Activated naive CD4-positive, alpha-beta T cell treated with anti-CD3 and anti-CD28 coated beads, Interleukin-2, amount 10 ng/mL, durations not matched to agents 7 days and 5 days (primary cell): Measurements from ENCODE around the gene ALG14.

Experiments
- CTCF ChIA-PET: fragments of 350-600 bp; sonication (Branson Sonifier 250); formaldehyde crosslinking; loops from one replicate; lab custom pipeline; 2021; ENCODE audit warnings: antibody characterized with exemption; lab: Charles Lee
- DNase-seq: peaks from one replicate; pipeline ENCODE4 v3.0.0-alpha.2; 2020
- H3K27ac Mint-ChIP-seq: one replicate; pipeline ENCODE4 v1.8.0; 2021; ENCODE audit warnings: mild to moderate bottlenecking, moderate library complexity, mixed read lengths
- H3K27me3 Mint-ChIP-seq: one replicate; pipeline ENCODE4 v1.8.0; 2021; ENCODE audit warnings: mild to moderate bottlenecking, mixed read lengths
- H3K36me3 Mint-ChIP-seq: one replicate; pipeline ENCODE4 v1.8.0; 2021; ENCODE audit warnings: mixed read lengths
- H3K4me1 Mint-ChIP-seq: one replicate; pipeline ENCODE4 v1.8.0; 2021; ENCODE audit warnings: mixed read lengths
- H3K4me3 Mint-ChIP-seq: one replicate; pipeline ENCODE4 v1.8.0; 2021; ENCODE audit warnings: mild to moderate bottlenecking, moderate library complexity, mixed read lengths
- H3K9me3 Mint-ChIP-seq: one replicate; pipeline ENCODE4 v1.8.0; 2021; ENCODE audit warnings: mixed read lengths

ALG14 gene

GRCh38 chr1:94970783-94971182, 102.0 kb downstream of the ALG14 start:
- no peaks in the 10 kb centered on the region for H3K36me3 Mint-ChIP-seq
- no peaks in the 10 kb centered on the region for H3K9me3 Mint-ChIP-seq
- no peak overlapping the region for H3K27ac Mint-ChIP-seq
- CTCF ChIA-PET = no interaction called here
- H3K4me1 Mint-ChIP-seq = no peaks in the 10 kb centered on the region
- H3K27me3 Mint-ChIP-seq = no peaks in the 10 kb centered on the region
- H3K4me3 Mint-ChIP-seq = no peak overlapping the region
- no peak for DNase-seq

GRCh38 chr1:94969137-94969536, 103.6 kb downstream of the ALG14 start:
- Mint-ChIP-seq H3K4me3 (no peak overlapping the region), H3K9me3 (no peaks in the 10 kb centered on the region), H3K4me1 (no peaks in the 10 kb centered on the region), H3K27me3 (no peaks in the 10 kb centered on the region), H3K36me3 (no peaks in the 10 kb centered on the region), H3K27ac (no peak overlapping the region)
- CTCF ChIA-PET = no interaction called here
- no peak for DNase-seq

- H3K36me3 Mint-ChIP-seq = no peaks in the 10 kb centered on the region
- H3K4me3 Mint-ChIP-seq = no peak overlapping the region
- H3K27ac Mint-ChIP-seq = no peak overlapping the region
- peaks cover 21% of the 10 kb centered on the region for H3K4me1 Mint-ChIP-seq
- H3K27me3 Mint-ChIP-seq = no peaks in the 10 kb centered on the region
- CTCF ChIA-PET = no interaction called here
- DNase-seq = no peak
- no peaks in the 10 kb centered on the region for H3K9me3 Mint-ChIP-seq
Observed at GRCh38 chr1:94966033-94966432, 106.7 kb downstream of the ALG14 start.

GRCh38 chr1:94963864-94964263, 108.9 kb downstream of the ALG14 start:
- H3K4me3 Mint-ChIP-seq = no peak overlapping the region
- no peaks in the 10 kb centered on the region for H3K27me3 Mint-ChIP-seq
- no peaks in the 10 kb centered on the region for H3K36me3 Mint-ChIP-seq
- no peaks in the 10 kb centered on the region for H3K9me3 Mint-ChIP-seq
- CTCF ChIA-PET = no interaction called here
- no peak for DNase-seq
- peak overlapping the region; percentile 33 for H3K27ac Mint-ChIP-seq
- peaks cover 21% of the 10 kb centered on the region for H3K4me1 Mint-ChIP-seq

GRCh38 chr1:94962409-94963265, 110.1 kb downstream of the ALG14 start:
- no peaks in the 10 kb centered on the region for H3K36me3 Mint-ChIP-seq
- CTCF ChIA-PET = interaction anchor here (1.3 to 2.2 kb wide), 3 partner anchors 8 to 108 kb away, joined by 4 to 9 read pairs (median 5); no protein-coding TSS in a partner anchor
- no peaks in the 10 kb centered on the region for H3K9me3 Mint-ChIP-seq
- H3K4me1 Mint-ChIP-seq = peaks cover 21% of the 10 kb centered on the region
- H3K27ac Mint-ChIP-seq = peak overlapping the region; percentile 89
- no peaks in the 10 kb centered on the region for H3K27me3 Mint-ChIP-seq
- H3K4me3 Mint-ChIP-seq = peak overlapping the region; percentile 71
- DNase-seq = peak; percentile 57

GRCh38 chr1:94961988-94962387, 110.8 kb downstream of the ALG14 start:
- peaks cover 21% of the 10 kb centered on the region for H3K4me1 Mint-ChIP-seq

GRCh38 chr1:94961582-94961981, 111.2 kb downstream of the ALG14 start:
- CTCF ChIA-PET = interaction anchor here (1.6 to 2.2 kb wide), 2 partner anchors 7 to 107 kb away, joined by 5 to 9 read pairs; no protein-coding TSS in a partner anchor
- Mint-ChIP-seq H3K9me3 (no peaks in the 10 kb centered on the region), H3K4me3 (no peak overlapping the region), H3K36me3 (no peaks in the 10 kb centered on the region), H3K27me3 (no peaks in the 10 kb centered on the region), H3K27ac (no peak overlapping the region), H3K4me1 (peaks cover 21% of the 10 kb centered on the region)
- DNase-seq = no peak

More at GRCh38 chr1:94961988-94962387, 110.8 kb downstream of the ALG14 start:
- H3K27me3 Mint-ChIP-seq = no peaks in the 10 kb centered on the region
- H3K36me3 Mint-ChIP-seq = no peaks in the 10 kb centered on the region
- H3K9me3 Mint-ChIP-seq = no peaks in the 10 kb centered on the region
- H3K27ac Mint-ChIP-seq = no peak overlapping the region
- no peak for DNase-seq
- H3K4me3 Mint-ChIP-seq = no peak overlapping the region
- CTCF ChIA-PET = interaction anchor here (1.3 to 2.2 kb wide), 3 partner anchors 8 to 107 kb away, joined by 4 to 9 read pairs (median 5); no protein-coding TSS in a partner anchor

- Mint-ChIP-seq H3K36me3 (no peaks in the 10 kb centered on the region), H3K9me3 (no peaks in the 10 kb centered on the region), H3K27ac (no peak overlapping the region), H3K27me3 (no peaks in the 10 kb centered on the region), H3K4me3 (no peak overlapping the region), H3K4me1 (peaks cover 20% of the 10 kb centered on the region)
- CTCF ChIA-PET = no interaction called here
- DNase-seq = no peak
Observed at GRCh38 chr1:94958081-94958480, 114.7 kb downstream of the ALG14 start.

GRCh38 chr1:94955767-94956632, 116.8 kb downstream of the ALG14 start:
- H3K27me3 Mint-ChIP-seq = no peaks in the 10 kb centered on the region
- H3K4me3 Mint-ChIP-seq = no peak overlapping the region
- DNase-seq = no peak
- H3K27ac Mint-ChIP-seq = no peak overlapping the region
- H3K4me1 Mint-ChIP-seq = no peaks in the 10 kb centered on the region
- H3K36me3 Mint-ChIP-seq = no peaks in the 10 kb centered on the region
- CTCF ChIA-PET = interaction anchor here (0.5 to 0.7 kb wide), 2 partner anchors 12 to 87 kb away, joined by 3 to 4 read pairs; no protein-coding TSS in a partner anchor
- no peaks in the 10 kb centered on the region for H3K9me3 Mint-ChIP-seq

GRCh38 chr1:94954263-94955220, 118.2 kb downstream of the ALG14 start:
- Mint-ChIP-seq H3K27ac (no peak overlapping the region), H3K27me3 (no peaks in the 10 kb centered on the region), H3K4me3 (no peak overlapping the region), H3K9me3 (no peaks in the 10 kb centered on the region), H3K4me1 (no peaks in the 10 kb centered on the region), H3K36me3 (no peaks in the 10 kb centered on the region)
- CTCF ChIA-PET = interaction anchor here (0.7 to 1.5 kb wide), 2 partner anchors 8 to 450 kb away, joined by 3 to 5 read pairs; no protein-coding TSS in a partner anchor
- no peak for DNase-seq

- no peak overlapping the region for H3K4me3 Mint-ChIP-seq
- H3K4me1 Mint-ChIP-seq = no peaks in the 10 kb centered on the region
- no peaks in the 10 kb centered on the region for H3K36me3 Mint-ChIP-seq
- H3K27ac Mint-ChIP-seq = no peak overlapping the region
- no peaks in the 10 kb centered on the region for H3K27me3 Mint-ChIP-seq
- no peak for DNase-seq
- CTCF ChIA-PET = interaction anchor here (1.5 kb wide), 1 partner anchor 9 kb away, joined by 5 read pairs; no protein-coding TSS in a partner anchor
- H3K9me3 Mint-ChIP-seq = no peaks in the 10 kb centered on the region
Observed at GRCh38 chr1:94953746-94954145, 119.0 kb downstream of the ALG14 start.

GRCh38 chr1:94953107-94953506, 119.6 kb downstream of the ALG14 start:
- no peak for DNase-seq
- Mint-ChIP-seq H3K4me3 (no peak overlapping the region), H3K4me1 (no peaks in the 10 kb centered on the region), H3K36me3 (no peaks in the 10 kb centered on the region), H3K9me3 (no peaks in the 10 kb centered on the region), H3K27ac (no peak overlapping the region), H3K27me3 (no peaks in the 10 kb centered on the region)
- CTCF ChIA-PET = no interaction called here

GRCh38 chr1:94952539-94952938, 120.2 kb downstream of the ALG14 start:
- H3K27ac Mint-ChIP-seq = no peak overlapping the region
- no peaks in the 10 kb centered on the region for H3K4me1 Mint-ChIP-seq
- no peak overlapping the region for H3K4me3 Mint-ChIP-seq
- CTCF ChIA-PET = no interaction called here
- no peaks in the 10 kb centered on the region for H3K36me3 Mint-ChIP-seq
- H3K27me3 Mint-ChIP-seq = no peaks in the 10 kb centered on the region
- DNase-seq = no peak
- no peaks in the 10 kb centered on the region for H3K9me3 Mint-ChIP-seq
